Astrocyte of the spinal cord (primary cell): Measurements from ENCODE around the gene ZNF878.
A peak's percentile ranks its signal among the peaks of the same experiment; 100 is the strongest.

ENCODE experiments used
- DNase-seq: peaks from one replicate; pipeline ENCODE4 v3.0.0; 2011; ENCODE audit warnings: low read depth, low spot score
- H3K4me3 ChIP-seq: 2 replicates; pipeline ENCODE4 v1.5.1; 2011; ENCODE audit warnings: low read depth, mild to moderate bottlenecking, low read length, moderate library complexity
- CTCF ChIP-seq: IDR thresholded peaks from 2 replicates; pipeline ENCODE4 v1.5.1; 2012; ENCODE audit warnings: low read depth, mild to moderate bottlenecking, low read length, inconsistent platforms
- in situ Hi-C: cut with HindIII; loops from 2 replicates; pipeline ENCODE4 v1.10.0; 2017; ENCODE audit warnings: low sequenced_read_pairs

Gene ZNF878

GRCh38 chr19:12055784-12056183, 3.0 kb upstream of the ZNF878 start:
- no peak overlapping the region for H3K4me3 ChIP-seq
- no peak for TF ChIP-seq CTCF
- no peak for DNase-seq
- in situ Hi-C loops: no loop called here

GRCh38 chr19:12052091-12052496, 667 bp downstream of the ZNF878 start:
- DNase-seq: no peak
- TF ChIP-seq CTCF: no peak
- in situ Hi-C loops: no loop called here
- peak overlapping the region; percentile 65 for H3K4me3 ChIP-seq

- TF ChIP-seq CTCF: no peak
- no peak for DNase-seq
- in situ Hi-C loops: no loop called here
- no peak overlapping the region for H3K4me3 ChIP-seq
These were observed 4.9 kb downstream of the ZNF878 start for GRCh38 chr19:12047868-12048267.

- no peak for DNase-seq
- TF ChIP-seq CTCF: no peak
- no peak overlapping the region for H3K4me3 ChIP-seq
- in situ Hi-C loops: no loop called here
These were observed 8.9 kb downstream of the ZNF878 start for GRCh38 chr19:12043752-12044422.

- no peak for DNase-seq
- TF ChIP-seq CTCF: no peak
- no peak overlapping the region for H3K4me3 ChIP-seq
- in situ Hi-C loops: no loop called here
These were observed 9.9 kb downstream of the ZNF878 start for GRCh38 chr19:12042893-12043292.

- TF ChIP-seq CTCF: no peak
- peak within 1 kb of the TSS; percentile 87 for H3K4me3 ChIP-seq
- peak; percentile 87 for DNase-seq
- in situ Hi-C loops: no loop called here
These were observed 17.3 kb downstream of the ZNF878 start, which contains the start of gene ZNF433 for GRCh38 chr19:12035220-12036172. ZNF433 (minus strand) TSS chr19:12035679; CDS start chr19:12035539, 140 bp downstream.
